HAP-1 (cell line): Measurements from ENCODE around the gene PNRC1.
"Not testable (repeated sequence)": the region's sequence is repeated elsewhere in the genome, so short reads cannot be mapped to it uniquely, and the experiment has no call there.

ENCODE experiments used
- DNase-seq, 2 experiments: peaks; one replicate each; pipeline ENCODE4 v3.0.0-alpha.2; 2016 to 2020; ENCODE audit warnings: low spot score in 2 of 2
- H3K27me3 ChIP-seq: fragments of 250-450 bp; sonication (Bioruptor Pico); 2 replicates; pipeline ENCODE4 v1.5.1; 2020; ENCODE audit warnings: low read depth, mild to moderate bottlenecking, moderate library complexity
- H3K36me3 ChIP-seq: fragments of 250-450 bp; sonication (Bioruptor Pico); replicated peaks from 2 replicates; pipeline ENCODE4 v1.5.1; 2020; ENCODE audit warnings: mild to moderate bottlenecking
- H3K4me1 ChIP-seq: fragments of 250-450 bp; sonication (Bioruptor Pico); 2 replicates; pipeline ENCODE4 v1.5.1; 2020; ENCODE audit warnings: mild to moderate bottlenecking
- H3K4me3 ChIP-seq: fragments of 250-450 bp; sonication (Bioruptor Pico); 2 replicates; pipeline ENCODE4 v1.5.1; 2020; ENCODE audit warnings: mild to moderate bottlenecking, moderate library complexity
- H3K9me3 ChIP-seq: fragments of 250-450 bp; sonication (Bioruptor Pico); 2 replicates; pipeline ENCODE4 v1.5.1; 2020; ENCODE audit warnings: mild to moderate bottlenecking, moderate library complexity
- in situ Hi-C: fragments of 300-500 bp; cut with MboI; formaldehyde crosslinking; loops from 3 replicates; pipeline ENCODE4 v1.14.3; 2020; ENCODE audit warnings: low sequenced_read_pairs, inconsistent platforms, mixed read lengths

The PNRC1 gene

GRCh38 chr6:89080281-89081128 lies at the start of gene PNRC1:
Gene PNRC1 (plus strand): TSS chr6:89080751. CDS start chr6:89080895, 144 bp downstream.
- Histone ChIP-seq H3K36me3 (peaks cover 11% of the 10 kb centered on the region), H3K4me1 (peaks cover 18% of the 10 kb centered on the region), H3K9me3 (no peaks in the 10 kb centered on the region), H3K4me3 (peak within 1 kb of the TSS; percentile 80), H3K27me3 (no peaks in the 10 kb centered on the region)
- in situ Hi-C loops, result no loop called here
- peak; percentile 97 to 100 for DNase-seq

- Histone ChIP-seq H3K27me3 (no peaks in the 10 kb centered on the region), H3K9me3 (peaks cover 4% of the 10 kb centered on the region), H3K4me1 (no peaks in the 10 kb centered on the region), H3K4me3 (no peak overlapping the region), H3K36me3 (no peaks in the 10 kb centered on the region)
- no peak for DNase-seq
- in situ Hi-C loops, result no loop called here
Observed at GRCh38 chr6:89032599-89032998, 48.0 kb upstream of the PNRC1 start.

GRCh38 chr6:89033461-89033860 lies 47.1 kb upstream of the PNRC1 start:
- no peak overlapping the region for H3K4me3 ChIP-seq
- no peak for DNase-seq
- no peaks in the 10 kb centered on the region for H3K27me3 ChIP-seq
- no peaks in the 10 kb centered on the region for H3K36me3 ChIP-seq
- H3K4me1 ChIP-seq, result no peaks in the 10 kb centered on the region
- peaks cover 13% of the 10 kb centered on the region for H3K9me3 ChIP-seq
- in situ Hi-C loops, result no loop called here

- DNase-seq, in situ Hi-C loops: not testable (repeated sequence)
- H3K9me3 ChIP-seq, result peaks cover 14% of the 10 kb centered on the region
Observed at GRCh38 chr6:89034116-89034515, 46.4 kb upstream of the PNRC1 start.

GRCh38 chr6:89034586-89035251 lies 45.8 kb upstream of the PNRC1 start:
- H3K9me3 ChIP-seq, result peaks cover 14% of the 10 kb centered on the region
- no peaks in the 10 kb centered on the region for H3K36me3 ChIP-seq
- H3K4me1 ChIP-seq, result no peaks in the 10 kb centered on the region
- H3K27me3 ChIP-seq, result no peaks in the 10 kb centered on the region
- H3K4me3 ChIP-seq, result no peak overlapping the region
- no peak for DNase-seq
- in situ Hi-C loops, result no loop called here

More at GRCh38 chr6:89034116-89034515, 46.4 kb upstream of the PNRC1 start:
- not testable (repeated sequence) for H3K36me3 ChIP-seq, H3K4me3 ChIP-seq, H3K4me1 ChIP-seq, H3K27me3 ChIP-seq

GRCh38 chr6:89035252-89036101 lies 45.1 kb upstream of the PNRC1 start:
- in situ Hi-C loops, result no loop called here
- Histone ChIP-seq H3K27me3 (no peaks in the 10 kb centered on the region), H3K36me3 (no peaks in the 10 kb centered on the region), H3K4me1 (no peaks in the 10 kb centered on the region), H3K4me3 (no peak overlapping the region), H3K9me3 (peaks cover 14% of the 10 kb centered on the region)
- DNase-seq, result no peak

GRCh38 chr6:89037141-89037900 lies 43.2 kb upstream of the PNRC1 start:
- H3K4me3 ChIP-seq, result no peak overlapping the region
- no peak for DNase-seq
- no peaks in the 10 kb centered on the region for H3K4me1 ChIP-seq
- no peaks in the 10 kb centered on the region for H3K27me3 ChIP-seq
- peaks cover 14% of the 10 kb centered on the region for H3K9me3 ChIP-seq
- H3K36me3 ChIP-seq, result no peaks in the 10 kb centered on the region
- in situ Hi-C loops, result no loop called here

- H3K4me1 ChIP-seq, H3K27me3 ChIP-seq, in situ Hi-C loops, H3K36me3 ChIP-seq, DNase-seq, H3K4me3 ChIP-seq: not testable (repeated sequence)
- peaks cover 14% of the 10 kb centered on the region for H3K9me3 ChIP-seq
Observed at GRCh38 chr6:89037901-89038293, 42.7 kb upstream of the PNRC1 start.

GRCh38 chr6:89042664-89043063 lies 37.9 kb upstream of the PNRC1 start:
- no peaks in the 10 kb centered on the region for H3K36me3 ChIP-seq
- H3K9me3 ChIP-seq, result peaks cover 9% of the 10 kb centered on the region
- H3K27me3 ChIP-seq, result no peaks in the 10 kb centered on the region
- in situ Hi-C loops, result no loop called here
- H3K4me1 ChIP-seq, result no peaks in the 10 kb centered on the region
- H3K4me3 ChIP-seq, result no peak overlapping the region
- DNase-seq, result no peak

- no peaks in the 10 kb centered on the region for H3K9me3 ChIP-seq
- DNase-seq, result no peak
- in situ Hi-C loops, result no loop called here
- H3K36me3 ChIP-seq, result no peaks in the 10 kb centered on the region
- H3K27me3 ChIP-seq, result no peaks in the 10 kb centered on the region
- H3K4me3 ChIP-seq, result no peak overlapping the region
- no peaks in the 10 kb centered on the region for H3K4me1 ChIP-seq
Observed at GRCh38 chr6:89044328-89045010, 36.1 kb upstream of the PNRC1 start.

- in situ Hi-C loops, result no loop called here
- Histone ChIP-seq H3K27me3 (no peaks in the 10 kb centered on the region), H3K36me3 (no peaks in the 10 kb centered on the region), H3K4me1 (no peaks in the 10 kb centered on the region), H3K9me3 (no peaks in the 10 kb centered on the region), H3K4me3 (no peak overlapping the region)
- no peak for DNase-seq
Observed at GRCh38 chr6:89045011-89045387, 35.6 kb upstream of the PNRC1 start.

GRCh38 chr6:89045576-89045975 lies 35.0 kb upstream of the PNRC1 start:
- no peak for DNase-seq

GRCh38 chr6:89047473-89047872 lies 33.1 kb upstream of the PNRC1 start:
- Histone ChIP-seq H3K36me3 (no peaks in the 10 kb centered on the region), H3K27me3 (no peaks in the 10 kb centered on the region), H3K4me3 (no peak overlapping the region), H3K4me1 (no peaks in the 10 kb centered on the region), H3K9me3 (no peaks in the 10 kb centered on the region)
- DNase-seq, result no peak
- in situ Hi-C loops, result no loop called here

More at GRCh38 chr6:89045576-89045975, 35.0 kb upstream of the PNRC1 start:
- Histone ChIP-seq H3K36me3 (no peaks in the 10 kb centered on the region), H3K27me3 (no peaks in the 10 kb centered on the region), H3K4me3 (no peak overlapping the region), H3K9me3 (no peaks in the 10 kb centered on the region), H3K4me1 (no peaks in the 10 kb centered on the region)
- in situ Hi-C loops, result no loop called here
